Nephron (organoid): Measurements from ENCODE around the gene FILIP1L.
A peak's percentile ranks its signal among the peaks of the same experiment; 100 is the strongest.

Experiments used
- H3K27ac Mint-ChIP-seq, 3 experiments: 2 replicates each; pipeline ENCODE4 v1.8.0; 2020; ENCODE audit warnings: mixed read lengths in 3 of 3, mild to moderate bottlenecking in 2 of 3, moderate library complexity in 1 of 3
- H3K27me3 Mint-ChIP-seq: 2 replicates; pipeline ENCODE4 v1.8.0; 2021; ENCODE audit warnings: low read depth, mild to moderate bottlenecking, moderate library complexity, mixed read lengths
- H3K36me3 Mint-ChIP-seq: 2 replicates; pipeline ENCODE4 v1.8.0; 2020; ENCODE audit warnings: low read depth, mixed read lengths
- H3K4me1 Mint-ChIP-seq: 2 replicates; pipeline ENCODE4 v1.8.0; 2020; ENCODE audit warnings: mixed read lengths
- H3K4me3 Mint-ChIP-seq, 3 experiments: 2 replicates each; pipeline ENCODE4 v1.8.0; 2020; ENCODE audit warnings: mild to moderate bottlenecking in 3 of 3, mixed read lengths in 3 of 3, moderate library complexity in 2 of 3
- H3K9me3 Mint-ChIP-seq: 2 replicates; pipeline ENCODE4 v1.8.0; 2020; ENCODE audit warnings: mixed read lengths
- TF ChIP-seq, protein P1 (sequence below), 3 experiments: fragments of 200-600 bp; sonication (generic); IDR thresholded peaks; one replicate each; pipeline ENCODE4 v1.5.0; 2021; ENCODE audit warnings: antibody characterized with exemption in 3 of 3; ENCODE audit not compliant: unreplicated experiment in 3 of 3

Gene FILIP1L

DNA sequence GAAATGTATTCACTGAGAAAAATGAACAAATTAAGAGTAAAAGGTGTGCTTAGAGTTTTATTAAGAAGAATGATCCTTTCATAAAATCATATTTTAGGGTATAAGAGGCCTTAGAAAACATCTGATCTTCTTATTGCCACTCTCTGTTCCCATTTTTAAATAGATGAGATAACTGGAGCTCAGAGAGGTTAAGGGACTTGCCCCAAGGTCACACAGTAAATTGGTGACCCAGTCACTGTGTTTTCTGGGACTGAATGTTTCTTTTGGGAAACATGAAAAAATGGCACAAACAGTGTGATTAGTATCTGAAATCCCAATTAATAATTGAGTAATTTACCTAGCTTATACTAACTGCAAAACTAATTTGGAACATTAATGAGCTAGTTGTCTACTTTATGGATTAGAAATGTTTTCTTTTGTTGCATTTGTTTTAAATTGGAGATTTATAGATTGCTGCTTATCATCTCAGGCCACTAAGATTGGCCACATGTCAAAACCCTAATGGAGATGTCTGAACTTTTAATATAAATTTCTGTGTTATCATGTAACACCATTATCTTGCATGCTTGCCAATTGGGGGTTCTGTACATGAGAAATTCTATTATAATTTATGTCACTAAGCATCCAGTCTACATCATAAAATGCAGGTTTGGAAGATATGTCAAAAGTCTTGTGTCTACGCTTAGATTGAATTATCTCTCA, 231.7 kb downstream of the FILIP1L start:
- Mint-ChIP-seq H3K4me3 (no peak overlapping the region), H3K36me3 (no peaks in the 10 kb centered on the region), H3K27me3 (no peaks in the 10 kb centered on the region), H3K9me3 (no peaks in the 10 kb centered on the region), H3K4me1 (peaks cover 4% of the 10 kb centered on the region), H3K27ac (peak overlapping the region in 1 of 3 experiments; percentile 41)
- TF ChIP-seq, protein P1, sequence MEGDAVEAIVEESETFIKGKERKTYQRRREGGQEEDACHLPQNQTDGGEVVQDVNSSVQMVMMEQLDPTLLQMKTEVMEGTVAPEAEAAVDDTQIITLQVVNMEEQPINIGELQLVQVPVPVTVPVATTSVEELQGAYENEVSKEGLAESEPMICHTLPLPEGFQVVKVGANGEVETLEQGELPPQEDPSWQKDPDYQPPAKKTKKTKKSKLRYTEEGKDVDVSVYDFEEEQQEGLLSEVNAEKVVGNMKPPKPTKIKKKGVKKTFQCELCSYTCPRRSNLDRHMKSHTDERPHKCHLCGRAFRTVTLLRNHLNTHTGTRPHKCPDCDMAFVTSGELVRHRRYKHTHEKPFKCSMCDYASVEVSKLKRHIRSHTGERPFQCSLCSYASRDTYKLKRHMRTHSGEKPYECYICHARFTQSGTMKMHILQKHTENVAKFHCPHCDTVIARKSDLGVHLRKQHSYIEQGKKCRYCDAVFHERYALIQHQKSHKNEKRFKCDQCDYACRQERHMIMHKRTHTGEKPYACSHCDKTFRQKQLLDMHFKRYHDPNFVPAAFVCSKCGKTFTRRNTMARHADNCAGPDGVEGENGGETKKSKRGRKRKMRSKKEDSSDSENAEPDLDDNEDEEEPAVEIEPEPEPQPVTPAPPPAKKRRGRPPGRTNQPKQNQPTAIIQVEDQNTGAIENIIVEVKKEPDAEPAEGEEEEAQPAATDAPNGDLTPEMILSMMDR (IDR thresholded peaks at IDR 0.05; ENCODE audit: unreplicated experiment in 3 of 3) = no peak

DNA sequence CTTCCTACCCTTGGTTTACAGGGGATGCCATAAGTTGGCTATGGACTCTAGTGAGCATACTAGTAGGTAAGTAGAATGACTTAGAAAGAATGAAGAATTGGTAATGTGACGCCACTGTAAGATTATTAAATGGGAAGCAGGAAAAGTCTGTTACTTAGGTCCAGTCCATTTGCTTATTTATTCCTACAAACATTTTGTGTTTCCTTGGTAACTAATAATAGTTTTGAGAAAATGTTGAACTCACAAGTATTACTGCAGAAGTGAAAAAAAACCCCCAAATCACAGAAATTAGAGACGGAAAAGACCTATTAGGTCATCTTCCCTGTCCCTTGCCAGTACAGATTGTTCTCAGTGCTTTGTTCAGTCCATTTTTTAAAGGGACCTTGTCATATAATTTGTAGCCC, 233.2 kb downstream of the FILIP1L start:
- Mint-ChIP-seq H3K4me1 (peaks cover 10% of the 10 kb centered on the region), H3K9me3 (no peaks in the 10 kb centered on the region), H3K27me3 (no peaks in the 10 kb centered on the region)

DNA sequence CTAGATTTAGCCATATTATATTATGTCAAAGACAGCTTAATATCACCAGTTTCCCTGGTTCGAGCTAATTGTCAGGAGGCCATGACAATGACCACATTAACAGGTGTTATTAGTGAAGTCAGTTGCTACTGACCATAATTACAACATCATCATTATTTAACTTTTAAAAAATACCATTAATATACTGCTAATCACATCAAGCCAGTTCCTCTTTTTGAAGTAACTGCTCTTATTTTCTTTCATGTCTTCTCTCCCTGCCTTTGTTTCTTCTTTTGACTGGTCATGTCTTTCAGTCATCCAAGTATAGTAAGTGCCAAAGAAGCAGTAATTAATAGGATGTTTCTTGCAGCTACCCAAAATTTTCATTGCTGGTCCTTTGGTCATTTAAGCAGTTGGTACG, 235.0 kb downstream of the FILIP1L start:
- H3K36me3 Mint-ChIP-seq = no peaks in the 10 kb centered on the region
- TF ChIP-seq, protein P1 (IDR thresholded peaks at IDR 0.05; ENCODE audit: unreplicated experiment in 3 of 3) = no peak
- H3K27ac Mint-ChIP-seq = no peak overlapping the region
- H3K4me1 Mint-ChIP-seq = peaks cover 8% of the 10 kb centered on the region
- peaks cover 2% of the 10 kb centered on the region for H3K27me3 Mint-ChIP-seq
- no peaks in the 10 kb centered on the region for H3K9me3 Mint-ChIP-seq
- H3K4me3 Mint-ChIP-seq = no peak overlapping the region

More for the DNA sequence above, 233.2 kb downstream of the FILIP1L start:
- Mint-ChIP-seq H3K27ac (no peak overlapping the region), H3K36me3 (no peaks in the 10 kb centered on the region), H3K4me3 (no peak overlapping the region)
- TF ChIP-seq, protein P1 (IDR thresholded peaks at IDR 0.05; ENCODE audit: unreplicated experiment in 3 of 3) = no peak

DNA sequence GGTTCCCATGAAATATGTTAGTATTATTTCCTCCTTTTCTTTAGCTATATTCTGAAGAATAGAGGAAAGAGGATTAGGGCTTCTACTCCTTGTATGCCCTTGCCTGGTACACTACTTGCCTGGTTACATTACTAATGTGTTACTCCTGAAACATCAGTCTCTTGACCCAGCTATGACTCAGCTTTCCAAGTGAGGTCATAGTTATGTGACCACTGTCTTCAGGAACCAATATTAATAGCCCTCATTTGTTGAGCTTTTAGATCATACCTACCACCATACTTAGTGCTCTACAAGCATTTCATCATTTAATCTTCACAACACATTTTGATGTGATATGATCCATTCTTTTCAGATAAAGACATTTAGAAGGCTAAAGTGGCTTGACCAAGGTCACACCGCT, 236.3 kb downstream of the FILIP1L start:
- TF ChIP-seq, protein P1 (IDR thresholded peaks at IDR 0.05; ENCODE audit: unreplicated experiment in 3 of 3) = no peak
- Mint-ChIP-seq H3K36me3 (no peaks in the 10 kb centered on the region), H3K27me3 (peaks cover 8% of the 10 kb centered on the region), H3K27ac (no peak overlapping the region), H3K4me1 (peaks cover 14% of the 10 kb centered on the region), H3K4me3 (peak overlapping the region; percentile 28 to 73 (median 47)), H3K9me3 (no peaks in the 10 kb centered on the region)

DNA sequence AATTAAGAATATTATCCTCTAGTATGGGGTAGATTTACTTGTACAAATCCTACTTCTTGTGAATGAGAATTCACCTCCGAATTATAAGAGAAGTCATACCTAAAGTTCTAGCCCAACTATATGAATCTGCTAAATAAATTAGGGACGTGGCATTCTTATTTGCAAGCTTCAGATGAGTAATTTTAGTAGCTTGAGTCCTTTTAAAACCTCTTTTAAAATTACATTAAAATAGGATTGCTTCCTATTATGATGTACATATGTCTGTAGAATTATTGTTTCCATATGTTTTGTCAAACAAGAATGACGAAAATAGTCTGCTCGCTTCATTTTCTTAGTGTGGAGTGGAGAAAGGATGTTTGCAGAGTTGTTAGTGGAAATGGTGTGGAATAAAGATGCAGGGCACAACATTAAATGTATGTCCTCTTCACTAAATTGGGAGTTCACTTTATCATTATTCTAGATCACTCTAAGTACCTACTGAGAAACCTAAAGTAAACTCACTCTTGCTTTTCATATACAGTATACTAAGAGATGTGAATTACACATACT, 237.2 kb downstream of the FILIP1L start:
- Mint-ChIP-seq H3K9me3 (no peaks in the 10 kb centered on the region), H3K27me3 (peaks cover 8% of the 10 kb centered on the region), H3K27ac (peak overlapping the region in 2 of 3 experiments; percentile 11 to 81)

More for the DNA sequence above, 237.2 kb downstream of the FILIP1L start:
- Mint-ChIP-seq H3K36me3 (no peaks in the 10 kb centered on the region), H3K4me3 (peak overlapping the region; percentile 78 to 93 (median 83)), H3K4me1 (peaks cover 21% of the 10 kb centered on the region)
- TF ChIP-seq, protein P1 (IDR thresholded peaks at IDR 0.05; ENCODE audit: unreplicated experiment in 3 of 3) = no peak
